GM21786 (cell line): ENCODE measurements around the gene PFKP.

Experiments used
- ATAC-seq: cut with Tn5 transposase; IDR thresholded peaks from one replicate; pipeline ENCODE4 v1.9.1; 2021; ENCODE audit not compliant: unreplicated experiment

The PFKP gene

GRCh38 chr10:3185386-3185785 is 118.0 kb downstream of the PFKP start:
- ATAC-seq: no peak

- no peak for ATAC-seq
Observed at GRCh38 chr10:3186368-3186767, 119.0 kb downstream of the PFKP start.
